Spleen (tissue), 11 donors: ENCODE results near the gene CFD. TPM values are rescaled to one million over a fixed set of nuclear protein-coding genes. Genes with fewer than 3 reads are reported as not detected.
A peak's percentile ranks its signal among the peaks of the same experiment; 100 is the strongest.

ENCODE experiments used
- DNase-seq: peaks from one replicate; pipeline ENCODE4 v3.0.0-alpha.2; 2020
- H3K27ac ChIP-seq, 8 donors: fragments of 200-600 bp; sonication (generic) in 7 of 8; 1 replicate in 4 of 8; 2 replicates in 4 of 8; pipeline versions ENCODE4 v1.5.0 to v1.8.0; 2016 to 2021; ENCODE audit warnings: inconsistent platforms in 4 of 8, mild to moderate bottlenecking in 4 of 8, moderate library complexity in 1 of 8
- H3K27me3 ChIP-seq, 7 donors: fragments of 200-600 bp; sonication (generic) in 6 of 7; replicated peaks in 1 of 7; 1 replicate in 4 of 7; 2 replicates in 3 of 7; pipeline versions ENCODE4 v1.5.0 to v1.8.0; 2016 to 2021; ENCODE audit warnings: inconsistent platforms in 3 of 7, mild to moderate bottlenecking in 1 of 7
- H3K36me3 ChIP-seq, 6 donors: fragments of 200-600 bp; sonication (generic) in 5 of 6; 1 replicate in 4 of 6; 2 replicates in 2 of 6; pipeline versions ENCODE4 v1.5.0 to v1.8.0; 2016 to 2021; ENCODE audit warnings: inconsistent platforms in 2 of 6
- H3K4me1 ChIP-seq, 6 donors: fragments of 200-600 bp; sonication (generic) in 5 of 6; 1 replicate in 3 of 6; 2 replicates in 3 of 6; pipeline versions ENCODE4 v1.5.0 to v1.8.0; 2016 to 2021; ENCODE audit warnings: inconsistent platforms in 3 of 6
- H3K4me3 ChIP-seq, 8 donors: fragments of 200-600 bp; sonication (generic) in 7 of 8; 1 replicate in 4 of 8; 2 replicates in 4 of 8; pipeline versions ENCODE4 v1.5.0 to v1.8.0; 2016 to 2021; ENCODE audit warnings: inconsistent platforms in 4 of 8, mild to moderate bottlenecking in 4 of 8, moderate library complexity in 2 of 8
- H3K9me3 ChIP-seq, 8 donors: fragments of 200-600 bp; sonication (generic) in 7 of 8; 1 replicate in 4 of 8; 2 replicates in 4 of 8; pipeline versions ENCODE4 v1.5.0 to v1.8.0; 2016 to 2021; ENCODE audit warnings: inconsistent platforms in 4 of 8
- CTCF ChIP-seq, 11 experiments: fragments of 200-600 bp in 7 of 11; fragments of 450-650 bp in 4 of 11; sonication (generic) in 4 of 11; IDR thresholded peaks in 8 of 11; conservative IDR thresholded peaks in 3 of 11; 1 replicate in 7 of 11; 2 replicates in 4 of 11; pipeline versions ENCODE4 v1.4.0 to v1.8.0; 2016 to 2021; ENCODE audit warnings: antibody characterized with exemption in 11 of 11, inconsistent platforms in 4 of 11, mild to moderate bottlenecking in 1 of 11
- POLR2A ChIP-seq, 3 donors: fragments of 450-650 bp; IDR thresholded peaks; one replicate each; pipeline ENCODE4 v1.5.1; 2017; ENCODE audit warnings: antibody characterized with exemption in 3 of 3, mild to moderate bottlenecking in 1 of 3
- POLR2AphosphoS5 ChIP-seq, 3 donors: sonication (generic); formaldehyde crosslinking; IDR thresholded peaks; one replicate each; pipeline ENCODE4 v1.5.1; 2017; ENCODE audit warnings: antibody characterized with exemption in 3 of 3
- WGBS, 5 donors: extraction: QIAGEN DNeasy Blood & Tissue Kit in 3 of 5; methylation state at CpG; one replicate each; pipeline versions ENCODE4 v1.1.5 to v1.1.7; 2013 to 2018; 5-methylcytosine and 5-hydroxymethylcytosine counted together
- intact Hi-C: fragments of 100-400 bp; cut with DNase I; formaldehyde crosslinking; loops from one replicate; pipeline ENCODE4 v1.15.0; 2023; ENCODE audit warnings: low total_unique reads
- polyA plus RNA-seq, 3 donors: library from polyadenylated mRNA; stranded (reverse); fragments of 200-250 nt; gene quantifications; one replicate each; pipeline ENCODE4 v1.2.1, GENCODE V29; 2013
- total RNA-seq, 7 donors: library from RNA; depleted of rRNA in 3 of 7; stranded (reverse); fragments of >200 nt in 3 of 7; fragmentation: NEBNext Ultra II Directional in 4 of 7; extraction: Animal tissue kit (Norgen Biotek cat#: 25700) in 4 of 7; gene quantifications; one replicate each; pipeline versions ENCODE4 v1.1.0 to v1.2.1, GENCODE V29; 2016 to 2021
- donor health status: healthy with polysubstance abuse.
- donor health status: DM: no; HTN: no; CAD: no; lungs with moderate emphysema.
- donor health status: DM: no; HTN: no; CAD: no.
- donor health status: Bipolar disorder and iron deficiency.
- donor health status: healthy.
- donor health status: DM: no; HTN: no; CAD: no.
- donor health status: DM: yes; HTN: yes; CAD: no.

Gene CFD
- total and polyA plus RNA-seq, 10 donors, result 6.6 to 59.5 (median 24.2) TPM

GRCh38 chr19:883661-884211 lies 24.3 kb downstream of the CFD start:
- 89 to 95% (median 94%) methylated on average over 22 of the region's 22 CpGs for WGBS, 5 donors
- DNase-seq, result no peak
- intact Hi-C loops, result no loop called here

GRCh38 chr19:884420-885211 lies 25.2 kb downstream of the CFD start:
- WGBS, 5 donors, result 93 to 96% (median 94%) methylated on average over 37 to 51 of the region's 51 CpGs

More at GRCh38 chr19:883661-884211, 24.3 kb downstream of the CFD start:
- Histone ChIP-seq H3K27me3 (no peaks in the 10 kb centered on the region), H3K36me3 (peaks cover 0 to 100% (median 76%) of the 10 kb centered on the region in 6 donors), H3K27ac (no peak overlapping the region), H3K9me3 (no peaks in the 10 kb centered on the region), H3K4me3 (no peak overlapping the region), H3K4me1 (no peaks in the 10 kb centered on the region)
- no peak for TF ChIP-seq CTCF (IDR thresholded peaks at IDR 0.05 in 8 of 11, conservative IDR thresholded peaks at IDR 0.05 in 3 of 11)
- TF ChIP-seq POLR2AphosphoS5 (IDR thresholded peaks at IDR 0.05), result peak in 1 of 3 donors; percentile 22
- TF ChIP-seq POLR2A (IDR thresholded peaks at IDR 0.05), result no peak

GRCh38 chr19:885536-886224 lies 26.2 kb downstream of the CFD start:
- WGBS, 5 donors, result 96 to 97% (median 96%) methylated on average over 43 to 64 of the region's 64 CpGs
- Histone ChIP-seq H3K4me1 (peaks cover 0 to 4% (median 0%) of the 10 kb centered on the region in 6 donors), H3K4me3 (no peak overlapping the region), H3K27ac (no peak overlapping the region), H3K36me3 (peaks cover 0 to 100% (median 78%) of the 10 kb centered on the region in 6 donors), H3K9me3 (no peaks in the 10 kb centered on the region), H3K27me3 (no peaks in the 10 kb centered on the region)
- TF ChIP-seq POLR2AphosphoS5 (IDR thresholded peaks at IDR 0.05), result peak in 1 of 3 donors; percentile 19
- TF ChIP-seq CTCF (IDR thresholded peaks at IDR 0.05 in 8 of 11, conservative IDR thresholded peaks at IDR 0.05 in 3 of 11), result no peak
- no peak for TF ChIP-seq POLR2A (IDR thresholded peaks at IDR 0.05)
- intact Hi-C loops, result no loop called here
- no peak for DNase-seq

More at GRCh38 chr19:884420-885211, 25.2 kb downstream of the CFD start:
- Histone ChIP-seq H3K27ac (no peak overlapping the region), H3K4me3 (no peak overlapping the region), H3K36me3 (peaks cover 0 to 100% (median 80%) of the 10 kb centered on the region in 6 donors), H3K9me3 (no peaks in the 10 kb centered on the region), H3K4me1 (no peaks in the 10 kb centered on the region), H3K27me3 (no peaks in the 10 kb centered on the region)
- TF ChIP-seq POLR2A (IDR thresholded peaks at IDR 0.05), result no peak
- TF ChIP-seq POLR2AphosphoS5 (IDR thresholded peaks at IDR 0.05), result no peak
- TF ChIP-seq CTCF (IDR thresholded peaks at IDR 0.05 in 8 of 11, conservative IDR thresholded peaks at IDR 0.05 in 3 of 11), result no peak
- intact Hi-C loops, result no loop called here
- DNase-seq, result no peak
